Activated T-helper 17 cell treated with anti-CD3 and anti-CD28 coated beads, Interleukin-2, amount 50 U/mL, for 72 hours (primary cell): Measurements from ENCODE around the gene PSAPL1. TPM values are rescaled to one million over a fixed set of nuclear protein-coding genes. Genes with fewer than 3 reads are reported as not detected.

Experiments
- ATAC-seq: fragments of 150-1000 bp; cut with Tn5 transposase; replicated peaks from 2 replicates; pipeline ENCODE4 v1.10.0; 2021; ENCODE audit warnings: mild to moderate bottlenecking, moderate library complexity
- H3K27ac Mint-ChIP-seq: one replicate; pipeline ENCODE4 v1.8.0; 2022; ENCODE audit warnings: mixed read lengths
- H3K27me3 Mint-ChIP-seq: one replicate; pipeline ENCODE4 v1.8.0; 2022; ENCODE audit warnings: mixed read lengths
- H3K36me3 Mint-ChIP-seq: one replicate; pipeline ENCODE4 v1.8.0; 2022; ENCODE audit warnings: low read depth, mild to moderate bottlenecking, mixed read lengths
- H3K4me1 Mint-ChIP-seq: one replicate; pipeline ENCODE4 v1.8.0; 2022; ENCODE audit warnings: mixed read lengths
- H3K4me3 Mint-ChIP-seq: one replicate; pipeline ENCODE4 v1.8.0; 2022; ENCODE audit warnings: mild to moderate bottlenecking, mixed read lengths
- H3K9me3 Mint-ChIP-seq: one replicate; pipeline ENCODE4 v1.8.0; 2022; ENCODE audit warnings: mixed read lengths
- total RNA-seq, 2 donors: library from RNA; stranded (reverse); gene quantifications; one replicate each; pipeline ENCODE4 v1.2.3, GENCODE V29; 2022

PSAPL1 gene
- total RNA-seq, 2 donors from 2014 or later, result not detected

- Mint-ChIP-seq H3K4me3 (no peak overlapping the region), H3K27me3 (peaks cover 11% of the 10 kb centered on the region), H3K9me3 (no peaks in the 10 kb centered on the region), H3K4me1 (no peaks in the 10 kb centered on the region), H3K36me3 (no peaks in the 10 kb centered on the region), H3K27ac (no peak overlapping the region)
- ATAC-seq, result no peak
These were observed 39.9 kb downstream of the PSAPL1 start for GRCh38 chr4:7394681-7395451.

- no peak overlapping the region for H3K4me3 Mint-ChIP-seq
- H3K36me3 Mint-ChIP-seq, result no peaks in the 10 kb centered on the region
- H3K27me3 Mint-ChIP-seq, result peaks cover 9% of the 10 kb centered on the region
- H3K27ac Mint-ChIP-seq, result no peak overlapping the region
- ATAC-seq, result no peak
- no peaks in the 10 kb centered on the region for H3K9me3 Mint-ChIP-seq
- H3K4me1 Mint-ChIP-seq, result no peaks in the 10 kb centered on the region
These were observed 40.8 kb downstream of the PSAPL1 start for GRCh38 chr4:7393601-7394575.

- no peak for ATAC-seq
- Mint-ChIP-seq H3K27me3 (peaks cover 7% of the 10 kb centered on the region), H3K36me3 (no peaks in the 10 kb centered on the region), H3K4me3 (no peak overlapping the region), H3K9me3 (peaks cover 3% of the 10 kb centered on the region), H3K27ac (no peak overlapping the region), H3K4me1 (peaks cover 3% of the 10 kb centered on the region)
These were observed 42.0 kb downstream of the PSAPL1 start for GRCh38 chr4:7392438-7393421.

GRCh38 chr4:7391637-7392437 lies 42.9 kb downstream of the PSAPL1 start:
- ATAC-seq, result no peak
- Mint-ChIP-seq H3K27me3 (peaks cover 4% of the 10 kb centered on the region), H3K4me3 (no peak overlapping the region), H3K4me1 (peaks cover 8% of the 10 kb centered on the region), H3K9me3 (peaks cover 6% of the 10 kb centered on the region), H3K27ac (no peak overlapping the region), H3K36me3 (no peaks in the 10 kb centered on the region)

GRCh38 chr4:7390906-7391636 lies 43.7 kb downstream of the PSAPL1 start:
- Mint-ChIP-seq H3K4me3 (no peak overlapping the region), H3K36me3 (no peaks in the 10 kb centered on the region), H3K27me3 (peaks cover 4% of the 10 kb centered on the region), H3K4me1 (peaks cover 8% of the 10 kb centered on the region), H3K9me3 (peaks cover 6% of the 10 kb centered on the region), H3K27ac (no peak overlapping the region)
- ATAC-seq, result no peak

GRCh38 chr4:7390336-7390735 lies 44.4 kb downstream of the PSAPL1 start:
- Mint-ChIP-seq H3K4me1 (peaks cover 8% of the 10 kb centered on the region), H3K9me3 (peaks cover 6% of the 10 kb centered on the region)

GRCh38 chr4:7389719-7390118 lies 45.0 kb downstream of the PSAPL1 start:
- H3K4me3 Mint-ChIP-seq, result no peak overlapping the region
- peaks cover 4% of the 10 kb centered on the region for H3K27me3 Mint-ChIP-seq
- peaks cover 6% of the 10 kb centered on the region for H3K9me3 Mint-ChIP-seq
- H3K27ac Mint-ChIP-seq, result no peak overlapping the region
- H3K36me3 Mint-ChIP-seq, result no peaks in the 10 kb centered on the region
- H3K4me1 Mint-ChIP-seq, result peaks cover 8% of the 10 kb centered on the region
- ATAC-seq, result no peak

More at GRCh38 chr4:7390336-7390735, 44.4 kb downstream of the PSAPL1 start:
- no peaks in the 10 kb centered on the region for H3K36me3 Mint-ChIP-seq
- H3K27ac Mint-ChIP-seq, result no peak overlapping the region
- ATAC-seq, result no peak
- no peak overlapping the region for H3K4me3 Mint-ChIP-seq
- peaks cover 4% of the 10 kb centered on the region for H3K27me3 Mint-ChIP-seq

- H3K4me3 Mint-ChIP-seq, result no peak overlapping the region
- H3K9me3 Mint-ChIP-seq, result peaks cover 6% of the 10 kb centered on the region
- H3K4me1 Mint-ChIP-seq, result peaks cover 8% of the 10 kb centered on the region
- H3K27ac Mint-ChIP-seq, result no peak overlapping the region
- ATAC-seq, result no peak
- H3K36me3 Mint-ChIP-seq, result no peaks in the 10 kb centered on the region
- peaks cover 4% of the 10 kb centered on the region for H3K27me3 Mint-ChIP-seq
These were observed 45.5 kb downstream of the PSAPL1 start for GRCh38 chr4:7389101-7389701.

- no peak overlapping the region for H3K4me3 Mint-ChIP-seq
- H3K27ac Mint-ChIP-seq, result no peak overlapping the region
- peaks cover 6% of the 10 kb centered on the region for H3K9me3 Mint-ChIP-seq
- H3K36me3 Mint-ChIP-seq, result no peaks in the 10 kb centered on the region
- peaks cover 8% of the 10 kb centered on the region for H3K4me1 Mint-ChIP-seq
- peaks cover 3% of the 10 kb centered on the region for H3K27me3 Mint-ChIP-seq
- no peak for ATAC-seq
These were observed 46.1 kb downstream of the PSAPL1 start for GRCh38 chr4:7388627-7389026.

- H3K36me3 Mint-ChIP-seq, result no peaks in the 10 kb centered on the region
- peaks cover 8% of the 10 kb centered on the region for H3K4me1 Mint-ChIP-seq
- no peak overlapping the region for H3K4me3 Mint-ChIP-seq
- H3K27ac Mint-ChIP-seq, result no peak overlapping the region
- H3K9me3 Mint-ChIP-seq, result peaks cover 6% of the 10 kb centered on the region
- no peak for ATAC-seq
- no peaks in the 10 kb centered on the region for H3K27me3 Mint-ChIP-seq
These were observed 46.8 kb downstream of the PSAPL1 start for GRCh38 chr4:7387925-7388324.

GRCh38 chr4:7384929-7385890 lies 49.5 kb downstream of the PSAPL1 start:
- Mint-ChIP-seq H3K36me3 (no peaks in the 10 kb centered on the region), H3K4me1 (peaks cover 8% of the 10 kb centered on the region), H3K27me3 (peaks cover 11% of the 10 kb centered on the region), H3K27ac (no peak overlapping the region), H3K4me3 (no peak overlapping the region), H3K9me3 (peaks cover 6% of the 10 kb centered on the region)
- no peak for ATAC-seq
